Measurements from ENCODE around the gene SYNE2. TPM values are rescaled to one million over a fixed set of nuclear protein-coding genes. Genes with fewer than 3 reads are reported as not detected.

SYNE2 gene
- total and polyA plus RNA-seq, 9 donors = 65.1 to 262 (median 180) TPM

DNA sequence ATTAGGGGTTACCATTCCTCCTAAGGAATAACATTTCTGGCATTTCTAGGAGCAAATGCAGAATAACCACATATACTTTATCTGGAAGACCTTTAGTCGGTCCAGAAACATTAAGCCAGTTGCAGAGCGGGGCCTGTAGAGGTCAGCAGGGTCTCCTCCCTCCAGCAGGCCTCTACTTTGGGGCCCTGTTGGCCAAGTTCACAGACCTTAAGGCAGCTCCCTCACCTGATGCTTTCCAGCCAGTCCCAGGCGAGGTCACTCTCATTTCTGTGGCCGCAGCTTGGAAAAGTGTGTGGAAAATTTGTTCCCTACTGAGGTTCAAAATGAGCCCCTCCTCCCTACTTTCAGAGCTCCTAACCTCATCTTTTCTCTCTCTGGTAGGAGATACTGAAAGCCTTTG lies 367.3 kb downstream of the SYNE2 start:
- no peaks in the 10 kb centered on the region for H3K27me3 ChIP-seq
- no peak overlapping the region for H3K4me3 ChIP-seq
- H3K27ac ChIP-seq = peak overlapping the region; percentile 17 to 67
- DNase-seq = peak in 1 of 5 donors; percentile 31
- WGBS, 3 donors = 31 to 54% (median 47%) methylated on average over 4 of the region's 4 CpGs
- H3K4me1 ChIP-seq (ENCODE audit: insufficient read depth) = peaks cover 10% of the 10 kb centered on the region
- H3K9me3 ChIP-seq = no peaks in the 10 kb centered on the region
- intact Hi-C loops (cut with DNase I) = loop anchor here in 1 of 4 donors (10.0 kb wide), 1 partner anchor 75 kb away; the partner anchor contains the start of gene ESR2
- no peak for TF ChIP-seq POLR2A (IDR thresholded peaks at IDR 0.05)
- no peak for TF ChIP-seq EP300 (IDR thresholded peaks at IDR 0.05)
- TF ChIP-seq, protein P1, sequence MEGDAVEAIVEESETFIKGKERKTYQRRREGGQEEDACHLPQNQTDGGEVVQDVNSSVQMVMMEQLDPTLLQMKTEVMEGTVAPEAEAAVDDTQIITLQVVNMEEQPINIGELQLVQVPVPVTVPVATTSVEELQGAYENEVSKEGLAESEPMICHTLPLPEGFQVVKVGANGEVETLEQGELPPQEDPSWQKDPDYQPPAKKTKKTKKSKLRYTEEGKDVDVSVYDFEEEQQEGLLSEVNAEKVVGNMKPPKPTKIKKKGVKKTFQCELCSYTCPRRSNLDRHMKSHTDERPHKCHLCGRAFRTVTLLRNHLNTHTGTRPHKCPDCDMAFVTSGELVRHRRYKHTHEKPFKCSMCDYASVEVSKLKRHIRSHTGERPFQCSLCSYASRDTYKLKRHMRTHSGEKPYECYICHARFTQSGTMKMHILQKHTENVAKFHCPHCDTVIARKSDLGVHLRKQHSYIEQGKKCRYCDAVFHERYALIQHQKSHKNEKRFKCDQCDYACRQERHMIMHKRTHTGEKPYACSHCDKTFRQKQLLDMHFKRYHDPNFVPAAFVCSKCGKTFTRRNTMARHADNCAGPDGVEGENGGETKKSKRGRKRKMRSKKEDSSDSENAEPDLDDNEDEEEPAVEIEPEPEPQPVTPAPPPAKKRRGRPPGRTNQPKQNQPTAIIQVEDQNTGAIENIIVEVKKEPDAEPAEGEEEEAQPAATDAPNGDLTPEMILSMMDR (IDR thresholded peaks at IDR 0.05) = no peak
- H3K36me3 ChIP-seq = no peaks in the 10 kb centered on the region

DNA sequence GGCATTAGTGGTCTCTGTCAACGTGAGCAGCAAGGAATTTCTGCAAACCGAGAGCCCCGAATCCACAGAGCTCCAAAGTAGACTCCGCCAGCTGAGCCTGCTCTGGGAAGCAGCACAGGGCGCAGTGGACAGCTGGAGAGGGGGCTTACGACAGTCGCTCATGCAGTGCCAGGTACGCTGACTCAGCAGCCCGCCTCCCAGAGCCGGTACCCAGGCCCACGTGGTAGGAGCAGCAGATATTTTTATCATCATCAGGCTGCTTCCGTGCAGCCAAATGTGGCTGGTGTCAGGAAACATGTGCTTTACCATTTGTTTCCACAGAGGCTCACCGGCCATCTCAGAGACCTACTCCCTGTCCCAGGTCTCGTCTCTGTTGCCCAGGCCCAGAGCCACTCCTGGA lies 367.7 kb downstream of the SYNE2 start:
- no peaks in the 10 kb centered on the region for H3K36me3 ChIP-seq
- peak; percentile 77 to 85 (median 80) for DNase-seq
- WGBS, 3 donors = 7 to 15% (median 10%) methylated on average over 14 of the region's 14 CpGs

DNA sequence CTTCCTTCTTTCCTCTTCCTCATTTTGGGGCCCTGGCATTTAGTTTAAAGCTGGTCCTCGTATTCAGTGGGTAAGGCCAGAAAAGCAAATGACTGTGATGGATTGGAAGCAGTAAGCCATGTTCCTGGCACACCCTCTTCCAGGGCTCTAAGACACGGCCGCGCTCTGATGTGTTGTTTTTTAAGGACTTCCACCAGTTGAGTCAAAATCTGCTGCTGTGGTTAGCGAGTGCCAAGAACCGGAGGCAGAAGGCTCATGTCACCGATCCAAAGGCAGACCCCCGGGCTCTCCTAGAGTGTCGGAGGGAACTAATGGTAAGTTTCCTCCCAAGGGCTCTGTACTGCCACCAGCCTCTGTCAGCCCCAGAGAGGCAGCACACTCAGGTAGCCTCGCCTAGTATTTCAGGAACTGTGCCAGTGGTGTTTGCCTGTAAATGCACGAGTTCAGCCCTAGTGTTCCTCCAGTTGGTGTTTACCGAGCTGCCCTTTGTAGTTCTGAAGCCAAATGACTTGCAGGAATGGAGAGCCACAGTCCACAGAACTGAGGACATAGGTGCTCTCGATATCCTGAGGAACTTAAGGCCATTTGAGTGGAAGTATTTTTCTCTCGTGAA lies 368.7 kb downstream of the SYNE2 start:
- peaks cover 13% of the 10 kb centered on the region for H3K4me1 ChIP-seq (ENCODE audit: insufficient read depth)
- H3K4me3 ChIP-seq = no peak overlapping the region
- WGBS, 3 donors = 84 to 85% (median 85%) methylated on average over 14 of the region's 14 CpGs
- TF ChIP-seq POLR2A (IDR thresholded peaks at IDR 0.05) = no peak
- TF ChIP-seq EP300 (IDR thresholded peaks at IDR 0.05) = no peak
- TF ChIP-seq, protein P1 (IDR thresholded peaks at IDR 0.05) = no peak
- intact Hi-C loops (cut with DNase I) = loop anchor here in 1 of 4 donors (10.0 kb wide), 1 partner anchor 73 kb away; the partner anchor contains the start of gene ESR2
- H3K27ac ChIP-seq = peak overlapping the region in 1 of 2 donors; percentile 67
- H3K9me3 ChIP-seq = no peaks in the 10 kb centered on the region
- no peaks in the 10 kb centered on the region for H3K27me3 ChIP-seq
- DNase-seq = no peak
- no peaks in the 10 kb centered on the region for H3K36me3 ChIP-seq

More for the DNA sequence above, 367.7 kb downstream of the SYNE2 start:
- Histone ChIP-seq H3K4me3 (no peak overlapping the region), H3K4me1 (ENCODE audit: insufficient read depth) (peaks cover 13% of the 10 kb centered on the region), H3K27ac (peak overlapping the region; percentile 17 to 67), H3K9me3 (no peaks in the 10 kb centered on the region), H3K27me3 (no peaks in the 10 kb centered on the region)
- intact Hi-C loops (cut with DNase I) = loop anchor here in 1 of 4 donors (10.0 kb wide), 1 partner anchor 74 kb away; the partner anchor contains the start of gene ESR2
- TF ChIP-seq POLR2A (IDR thresholded peaks at IDR 0.05) = no peak
- TF ChIP-seq, protein P1 (IDR thresholded peaks at IDR 0.05) = no peak
- TF ChIP-seq EP300 (IDR thresholded peaks at IDR 0.05) = no peak

DNA sequence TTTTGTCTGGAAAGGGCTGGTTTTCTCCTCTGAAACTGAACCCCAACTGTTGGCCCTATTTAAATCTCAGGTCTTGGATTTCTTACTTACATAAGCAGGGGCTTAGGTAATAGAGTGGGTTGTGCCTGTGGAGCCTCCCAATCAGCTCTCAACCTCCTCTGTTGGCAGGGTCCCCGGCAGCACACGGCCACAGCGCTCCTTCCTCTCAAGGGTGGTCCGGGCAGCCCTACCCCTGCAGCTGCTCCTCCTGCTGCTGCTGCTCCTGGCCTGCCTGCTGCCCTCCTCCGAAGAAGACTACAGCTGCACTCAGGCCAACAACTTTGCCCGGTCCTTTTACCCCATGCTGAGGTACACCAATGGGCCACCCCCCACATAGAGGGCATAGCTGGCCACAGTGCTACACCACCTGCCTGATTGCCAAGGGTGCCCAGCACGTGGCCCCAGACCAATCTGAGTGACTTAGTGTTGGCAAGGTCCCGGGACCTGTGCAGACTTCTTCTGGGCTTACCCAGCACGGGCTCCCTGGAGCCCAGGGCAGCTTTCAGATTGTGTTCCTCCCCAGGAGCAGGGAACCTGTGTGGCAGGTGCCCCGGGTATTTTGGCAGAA lies 372.4 kb downstream of the SYNE2 start:
- no peaks in the 10 kb centered on the region for H3K36me3 ChIP-seq
- WGBS, 3 donors = 35 to 60% (median 48%) methylated on average over 10 of the region's 10 CpGs
- DNase-seq = no peak

More for the DNA sequence above, 372.4 kb downstream of the SYNE2 start:
- TF ChIP-seq POLR2A (IDR thresholded peaks at IDR 0.05) = no peak
- TF ChIP-seq EP300 (IDR thresholded peaks at IDR 0.05) = no peak
- TF ChIP-seq, protein P1 (IDR thresholded peaks at IDR 0.05) = no peak
- peaks cover 4% of the 10 kb centered on the region for H3K4me1 ChIP-seq (ENCODE audit: insufficient read depth)
- H3K9me3 ChIP-seq = no peaks in the 10 kb centered on the region
- H3K4me3 ChIP-seq = no peak overlapping the region
- intact Hi-C loops (cut with DNase I) = loop anchor here in 1 of 4 donors (10.0 kb wide), 1 partner anchor 70 kb away; the partner anchor contains the start of gene ESR2
- H3K27me3 ChIP-seq = no peaks in the 10 kb centered on the region
- H3K27ac ChIP-seq = no peak overlapping the region
